ENCODE measurements around the gene APOBEC3B.
"Not testable (repeated sequence)": the region's sequence is repeated elsewhere in the genome, so short reads cannot be mapped to it uniquely, and the experiment has no call there.

APOBEC3B gene

GRCh38 chr22:38943882-38944281 lies 38.3 kb upstream of the APOBEC3B start:
- POLR2A ChIA-PET (ENCODE audit: low non-redundant PET): no interaction called here
- no peak overlapping the region for H3K27ac ChIP-seq
- CTCF ChIA-PET: no interaction called here
- no peak for DNase-seq (ENCODE audit: low spot score)
- no peak for TF ChIP-seq CTCF (conservative IDR thresholded peaks at IDR 0.05; ENCODE audit: low read depth)

- no peak overlapping the region for H3K27ac ChIP-seq
- DNase-seq (ENCODE audit: low spot score): no peak
- CTCF ChIA-PET: no interaction called here
- no peak for TF ChIP-seq CTCF (conservative IDR thresholded peaks at IDR 0.05; ENCODE audit: low read depth)
- POLR2A ChIA-PET (ENCODE audit: low non-redundant PET): no interaction called here
Observed at GRCh38 chr22:38944653-38945052, 37.5 kb upstream of the APOBEC3B start.

GRCh38 chr22:38945706-38946338 lies 36.3 kb upstream of the APOBEC3B start:
- POLR2A ChIA-PET (ENCODE audit: low non-redundant PET); CTCF ChIA-PET; H3K27ac ChIP-seq; DNase-seq (ENCODE audit: low spot score): not testable (repeated sequence)

- CTCF ChIA-PET: no interaction called here
- POLR2A ChIA-PET (ENCODE audit: low non-redundant PET): no interaction called here
Observed at GRCh38 chr22:38946771-38947170, 35.4 kb upstream of the APOBEC3B start.

GRCh38 chr22:38947321-38948140 lies 34.6 kb upstream of the APOBEC3B start:
- H3K27ac ChIP-seq: no peak overlapping the region
- ChIA-PET CTCF (no interaction called here), POLR2A (ENCODE audit: low non-redundant PET) (no interaction called here)
- TF ChIP-seq CTCF (conservative IDR thresholded peaks at IDR 0.05; ENCODE audit: low read depth): no peak
- peak; percentile 10 for DNase-seq (ENCODE audit: low spot score)

More at GRCh38 chr22:38946771-38947170, 35.4 kb upstream of the APOBEC3B start:
- no peak for TF ChIP-seq CTCF (conservative IDR thresholded peaks at IDR 0.05; ENCODE audit: low read depth)
- no peak overlapping the region for H3K27ac ChIP-seq
- DNase-seq (ENCODE audit: low spot score): no peak

GRCh38 chr22:38948181-38948940 lies 33.8 kb upstream of the APOBEC3B start:
- CTCF ChIA-PET: no interaction called here
- POLR2A ChIA-PET (ENCODE audit: low non-redundant PET): no interaction called here
- DNase-seq (ENCODE audit: low spot score): no peak
- no peak for TF ChIP-seq CTCF (conservative IDR thresholded peaks at IDR 0.05; ENCODE audit: low read depth)
- no peak overlapping the region for H3K27ac ChIP-seq
